Ishikawa (cell line): ENCODE measurements around the gene ATP6V1C2.

ENCODE experiments used
- CEBPB ChIP-seq: IDR thresholded peaks from 2 replicates; pipeline ENCODE4 v1.6.1; 2012
- CREB1 ChIP-seq: IDR thresholded peaks from 2 replicates; pipeline ENCODE4 v1.6.1; 2012; ENCODE audit warnings: low read depth
- EGR1 ChIP-seq: IDR thresholded peaks from 2 replicates; pipeline ENCODE4 v1.6.1; 2012
- EP300 ChIP-seq: IDR thresholded peaks from 2 replicates; pipeline ENCODE4 v1.6.1; 2012; ENCODE audit warnings: borderline replicate concordance
- FOXM1 ChIP-seq: IDR thresholded peaks from 2 replicates; pipeline ENCODE4 v1.6.1; 2012; ENCODE audit warnings: low read depth, borderline replicate concordance
- NFIC ChIP-seq: IDR thresholded peaks from 2 replicates; pipeline ENCODE4 v1.6.1; 2012
- RAD21 ChIP-seq: IDR thresholded peaks from 2 replicates; pipeline ENCODE4 v1.6.1; 2012; ENCODE audit warnings: low read depth
- TAF1 ChIP-seq: IDR thresholded peaks from 2 replicates; pipeline ENCODE4 v1.6.1; 2012; ENCODE audit warnings: low read depth, mild to moderate bottlenecking
- TCF12 ChIP-seq: IDR thresholded peaks from 2 replicates; pipeline ENCODE4 v1.6.1; 2012; ENCODE audit warnings: low read depth
- TEAD4 ChIP-seq: IDR thresholded peaks from 2 replicates; pipeline ENCODE4 v1.6.1; 2012
- YY1 ChIP-seq: IDR thresholded peaks from 2 replicates; pipeline ENCODE4 v1.6.1; 2012; ENCODE audit warnings: low read depth
- ZBTB7A ChIP-seq: IDR thresholded peaks from 2 replicates; pipeline ENCODE4 v1.6.1; 2012; ENCODE audit warnings: low read depth
- TF ChIP-seq, protein P1 (sequence below): IDR thresholded peaks from 2 replicates; pipeline ENCODE4 v1.6.1; 2012
- TF ChIP-seq, protein P2 (sequence below): IDR thresholded peaks from 2 replicates; pipeline ENCODE4 v1.6.1; 2012; ENCODE audit warnings: low read depth, mild to moderate bottlenecking
- TF ChIP-seq, protein P3 (sequence below): IDR thresholded peaks from 2 replicates; pipeline ENCODE4 v1.6.1; 2012

The ATP6V1C2 gene

DNA sequence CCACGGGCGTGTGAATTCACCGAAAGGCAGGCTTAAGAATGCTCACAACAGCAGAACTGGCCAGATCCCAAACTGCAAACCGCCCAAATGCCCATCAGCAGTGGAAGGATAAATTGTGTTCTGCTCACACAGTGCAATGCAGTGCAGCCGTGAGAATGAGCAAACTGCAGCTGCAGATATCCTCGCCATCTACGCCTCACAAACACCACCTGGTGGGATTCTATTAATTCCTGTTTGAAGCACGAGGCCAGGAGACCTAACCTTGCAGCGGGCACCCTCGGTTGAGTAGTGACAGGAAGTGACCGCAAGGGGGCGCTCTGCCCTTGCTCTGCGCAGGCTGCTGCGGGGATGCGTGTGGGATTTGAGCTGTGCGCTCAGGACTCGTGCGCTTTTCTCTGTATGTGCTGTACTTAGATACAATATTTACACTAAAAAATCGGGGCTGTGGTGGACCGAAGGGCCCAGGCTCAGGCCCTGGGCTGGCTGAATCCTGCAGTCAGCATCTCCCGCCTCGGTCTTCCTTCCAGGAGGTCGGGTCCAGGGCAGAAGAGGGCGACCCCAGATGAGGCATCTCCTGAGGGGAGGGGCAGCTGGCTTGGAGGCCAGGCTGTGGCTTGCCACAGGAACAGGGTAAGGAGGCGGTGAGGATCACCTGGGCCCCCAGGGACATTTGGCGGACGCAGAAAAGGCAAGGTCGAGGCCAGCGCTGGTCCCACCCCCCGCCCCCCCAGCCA lies 110.9 kb downstream of the ATP6V1C2 start:
- no peak for TF ChIP-seq CEBPB
- no peak for TF ChIP-seq NFIC
- TF ChIP-seq EP300: no peak
- TF ChIP-seq, protein P1, sequence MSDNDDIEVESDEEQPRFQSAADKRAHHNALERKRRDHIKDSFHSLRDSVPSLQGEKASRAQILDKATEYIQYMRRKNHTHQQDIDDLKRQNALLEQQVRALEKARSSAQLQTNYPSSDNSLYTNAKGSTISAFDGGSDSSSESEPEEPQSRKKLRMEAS: peak; percentile 75
- no peak for TF ChIP-seq TAF1
- TF ChIP-seq EGR1: no peak
- TF ChIP-seq FOXM1: no peak
- TF ChIP-seq TCF12: no peak
- TF ChIP-seq, protein P2, sequence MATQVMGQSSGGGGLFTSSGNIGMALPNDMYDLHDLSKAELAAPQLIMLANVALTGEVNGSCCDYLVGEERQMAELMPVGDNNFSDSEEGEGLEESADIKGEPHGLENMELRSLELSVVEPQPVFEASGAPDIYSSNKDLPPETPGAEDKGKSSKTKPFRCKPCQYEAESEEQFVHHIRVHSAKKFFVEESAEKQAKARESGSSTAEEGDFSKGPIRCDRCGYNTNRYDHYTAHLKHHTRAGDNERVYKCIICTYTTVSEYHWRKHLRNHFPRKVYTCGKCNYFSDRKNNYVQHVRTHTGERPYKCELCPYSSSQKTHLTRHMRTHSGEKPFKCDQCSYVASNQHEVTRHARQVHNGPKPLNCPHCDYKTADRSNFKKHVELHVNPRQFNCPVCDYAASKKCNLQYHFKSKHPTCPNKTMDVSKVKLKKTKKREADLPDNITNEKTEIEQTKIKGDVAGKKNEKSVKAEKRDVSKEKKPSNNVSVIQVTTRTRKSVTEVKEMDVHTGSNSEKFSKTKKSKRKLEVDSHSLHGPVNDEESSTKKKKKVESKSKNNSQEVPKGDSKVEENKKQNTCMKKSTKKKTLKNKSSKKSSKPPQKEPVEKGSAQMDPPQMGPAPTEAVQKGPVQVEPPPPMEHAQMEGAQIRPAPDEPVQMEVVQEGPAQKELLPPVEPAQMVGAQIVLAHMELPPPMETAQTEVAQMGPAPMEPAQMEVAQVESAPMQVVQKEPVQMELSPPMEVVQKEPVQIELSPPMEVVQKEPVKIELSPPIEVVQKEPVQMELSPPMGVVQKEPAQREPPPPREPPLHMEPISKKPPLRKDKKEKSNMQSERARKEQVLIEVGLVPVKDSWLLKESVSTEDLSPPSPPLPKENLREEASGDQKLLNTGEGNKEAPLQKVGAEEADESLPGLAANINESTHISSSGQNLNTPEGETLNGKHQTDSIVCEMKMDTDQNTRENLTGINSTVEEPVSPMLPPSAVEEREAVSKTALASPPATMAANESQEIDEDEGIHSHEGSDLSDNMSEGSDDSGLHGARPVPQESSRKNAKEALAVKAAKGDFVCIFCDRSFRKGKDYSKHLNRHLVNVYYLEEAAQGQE: no peak
- peak; percentile 96 for TF ChIP-seq RAD21

DNA sequence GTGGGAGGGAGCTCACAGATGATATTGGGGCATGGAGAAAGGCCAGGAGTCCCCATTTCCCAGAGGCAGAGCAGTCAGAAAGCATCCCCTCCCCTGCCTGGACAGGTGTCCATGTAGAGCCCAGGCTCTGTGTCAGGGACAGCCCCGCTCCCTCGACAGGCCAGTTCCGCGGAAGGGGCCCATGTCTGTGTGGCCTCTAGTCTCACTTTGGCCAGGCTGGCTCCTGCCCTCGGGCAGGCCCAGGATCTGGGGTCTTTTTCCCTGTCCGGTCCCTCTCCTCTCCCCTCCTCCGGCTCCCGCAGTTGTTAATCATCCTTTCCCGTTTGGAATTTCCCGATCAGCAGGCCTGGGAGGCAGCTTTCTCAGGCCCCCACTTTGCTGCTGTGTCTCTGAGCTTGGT lies 111.6 kb downstream of the ATP6V1C2 start:
- TF ChIP-seq TEAD4 (no peak), TAF1 (no peak), FOXM1 (no peak), CEBPB (no peak), ZBTB7A (no peak), CREB1 (no peak), EGR1 (no peak), NFIC (no peak), TCF12 (no peak), EP300 (no peak), RAD21 (no peak)
- TF ChIP-seq, protein P3, sequence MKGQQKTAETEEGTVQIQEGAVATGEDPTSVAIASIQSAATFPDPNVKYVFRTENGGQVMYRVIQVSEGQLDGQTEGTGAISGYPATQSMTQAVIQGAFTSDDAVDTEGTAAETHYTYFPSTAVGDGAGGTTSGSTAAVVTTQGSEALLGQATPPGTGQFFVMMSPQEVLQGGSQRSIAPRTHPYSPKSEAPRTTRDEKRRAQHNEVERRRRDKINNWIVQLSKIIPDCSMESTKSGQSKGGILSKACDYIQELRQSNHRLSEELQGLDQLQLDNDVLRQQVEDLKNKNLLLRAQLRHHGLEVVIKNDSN: no peak

DNA sequence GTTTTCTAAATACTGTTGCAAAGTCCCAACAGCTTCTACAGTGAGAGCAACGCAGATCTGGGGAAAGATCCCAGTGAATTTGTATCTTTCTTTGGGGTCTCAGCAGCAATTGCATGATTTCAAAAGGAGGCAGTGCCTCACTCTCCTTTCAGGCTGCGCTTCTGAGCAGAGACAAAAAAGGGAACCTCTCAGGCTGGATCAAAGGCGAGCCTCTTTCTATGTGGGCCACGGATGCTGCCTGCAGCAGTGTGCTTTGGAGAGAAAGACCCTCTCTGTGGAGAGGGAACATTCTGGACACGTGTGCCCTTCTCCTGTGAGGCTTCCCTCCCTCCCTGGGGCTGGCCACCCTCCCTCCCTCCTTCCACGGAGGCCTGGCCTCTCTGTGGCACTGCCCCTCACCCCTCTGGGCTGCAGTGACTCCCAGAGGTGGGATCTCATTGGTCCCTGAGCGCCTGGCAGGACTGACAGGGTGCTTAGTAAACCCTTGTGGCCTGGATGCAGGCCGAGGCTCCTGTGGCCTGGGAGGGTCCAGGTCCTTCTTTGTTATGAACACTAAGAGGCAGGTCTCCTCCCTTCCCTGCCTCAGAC lies 112.7 kb downstream of the ATP6V1C2 start:
- TF ChIP-seq, protein P1: no peak
- TF ChIP-seq RAD21: no peak
- no peak for TF ChIP-seq ZBTB7A
- TF ChIP-seq EGR1: no peak
- TF ChIP-seq TEAD4: no peak
- TF ChIP-seq YY1: no peak
